NCI-H2171 (cell line): ENCODE data around the gene RMC1.
"Not testable (repeated sequence)": the region's sequence is repeated elsewhere in the genome, so short reads cannot be mapped to it uniquely, and the experiment has no call there.

ENCODE experiments used
- DNase-seq: peaks from one replicate; lab custom pipeline; 2025; lab: John Stamatoyannopoulos, UW

Gene RMC1

GRCh38 chr18:23498117-23498516 is 5.2 kb upstream of the RMC1 start:
- DNase-seq, result no peak

DNA sequence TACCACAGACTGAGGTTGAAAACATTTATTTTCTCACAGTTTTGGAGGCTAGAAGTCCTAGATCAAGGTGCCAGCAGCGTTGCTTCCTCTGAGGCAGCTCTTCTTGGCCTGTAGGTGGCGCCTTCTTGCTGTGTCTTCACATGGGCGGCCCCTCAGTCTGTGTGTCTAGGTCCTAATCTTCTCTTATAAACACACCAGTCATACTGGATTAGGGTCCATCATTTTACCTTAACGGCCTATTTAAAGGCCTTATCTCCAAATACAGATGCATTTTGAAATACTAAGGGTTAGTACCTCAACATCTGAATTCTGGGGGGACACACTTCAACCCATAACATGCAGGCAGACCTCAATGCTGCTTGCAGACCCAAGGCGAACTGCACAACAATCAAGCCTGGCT is 4.4 kb upstream of the RMC1 start:
- no peak for DNase-seq

- no peak for DNase-seq
These were observed 4.0 kb upstream of the RMC1 start for GRCh38 chr18:23499291-23499781.

GRCh38 chr18:23501626-23502025 is 1.7 kb upstream of the RMC1 start:
- no peak for DNase-seq

GRCh38 chr18:23502516-23503037 is 734 bp upstream of the RMC1 start:
- no peak for DNase-seq

DNA sequence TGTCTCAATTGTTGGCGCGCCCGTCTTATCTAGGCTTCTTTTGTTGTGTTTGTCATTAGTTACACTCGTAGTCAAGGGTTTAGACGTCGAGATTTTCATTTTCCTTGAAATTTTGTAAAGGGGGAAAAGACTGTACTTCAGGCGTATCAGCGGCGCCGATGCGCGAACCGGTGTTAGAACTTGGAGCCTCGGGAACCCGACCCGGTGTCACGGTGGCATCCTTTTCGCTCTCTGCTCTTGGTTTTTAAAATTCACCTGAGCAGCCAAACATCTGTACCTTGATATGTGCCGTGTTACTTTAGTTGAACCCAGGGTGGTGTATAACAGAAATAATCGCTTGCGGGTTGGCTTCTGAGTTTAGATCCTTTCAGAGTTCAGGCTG is 643 bp downstream of the RMC1 start:
- DNase-seq, result no peak

- no peak for DNase-seq
These were observed 1.4 kb downstream of the RMC1 start for GRCh38 chr18:23504720-23505119.

DNA sequence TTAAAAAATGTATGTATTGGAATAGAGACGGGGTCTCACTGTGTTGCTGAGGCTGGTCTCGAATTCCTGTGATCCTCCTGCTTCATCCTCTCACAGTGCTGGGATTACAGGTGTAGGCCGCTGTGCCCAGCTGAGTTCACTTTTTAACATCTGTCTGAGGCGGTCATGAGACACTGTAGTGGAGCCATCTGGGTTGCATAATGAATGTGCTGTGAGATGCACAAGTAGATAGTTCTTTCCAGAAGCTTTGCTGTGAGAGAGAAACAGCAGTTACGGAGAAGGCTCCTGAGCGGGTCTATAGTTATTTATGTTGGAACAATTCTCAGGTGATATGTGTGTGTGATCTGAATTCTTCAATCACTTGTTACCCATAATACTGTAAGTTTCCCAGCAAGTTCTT is 3.1 kb downstream of the RMC1 start:
- DNase-seq, result no peak

DNA sequence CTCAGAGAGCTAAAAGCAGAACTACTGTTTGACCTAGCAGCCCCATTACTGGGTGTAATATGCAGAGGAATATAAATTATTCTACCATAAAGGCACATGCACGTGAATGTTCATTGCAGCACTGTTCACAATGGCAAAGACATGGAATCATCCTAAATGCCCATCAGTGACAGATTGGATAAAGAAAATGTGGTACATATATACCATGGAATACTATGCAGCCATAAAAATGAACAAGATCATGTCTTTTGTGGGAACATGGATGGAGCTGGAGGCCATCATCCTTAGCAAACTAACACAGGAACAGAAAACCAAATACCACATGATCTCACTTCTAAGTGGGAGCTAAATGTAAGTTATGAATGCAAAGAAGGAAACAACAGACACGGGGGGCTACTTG is 7.6 kb downstream of the RMC1 start:
- DNase-seq, result not testable (repeated sequence)

DNA sequence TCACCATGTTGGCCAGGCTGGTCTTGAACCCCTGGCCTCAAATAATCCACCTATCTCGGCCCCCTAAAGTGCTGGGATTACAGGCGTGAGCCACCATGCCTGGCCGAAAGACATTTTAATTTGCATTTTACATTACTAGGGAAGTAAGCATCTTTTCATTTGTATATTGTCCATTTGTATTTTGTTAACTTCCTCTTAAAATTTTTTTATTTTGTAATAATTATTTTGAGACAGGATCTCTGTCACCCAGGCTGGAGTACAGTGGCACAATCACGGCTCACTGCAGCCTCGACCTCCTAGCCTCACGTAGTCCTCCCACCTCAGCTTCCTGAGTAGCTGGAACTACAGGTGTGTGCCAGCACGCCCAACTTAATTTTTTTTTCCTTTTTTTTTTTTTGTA is 8.9 kb downstream of the RMC1 start:
- not testable (repeated sequence) for DNase-seq

- DNase-seq, result no peak
These were observed 9.3 kb downstream of the RMC1 start for GRCh38 chr18:23512641-23513040.

GRCh38 chr18:23515911-23516546 is 12.7 kb downstream of the RMC1 start:
- DNase-seq, result peak; percentile 43

GRCh38 chr18:23519734-23520133 is 16.4 kb downstream of the RMC1 start:
- no peak for DNase-seq

DNA sequence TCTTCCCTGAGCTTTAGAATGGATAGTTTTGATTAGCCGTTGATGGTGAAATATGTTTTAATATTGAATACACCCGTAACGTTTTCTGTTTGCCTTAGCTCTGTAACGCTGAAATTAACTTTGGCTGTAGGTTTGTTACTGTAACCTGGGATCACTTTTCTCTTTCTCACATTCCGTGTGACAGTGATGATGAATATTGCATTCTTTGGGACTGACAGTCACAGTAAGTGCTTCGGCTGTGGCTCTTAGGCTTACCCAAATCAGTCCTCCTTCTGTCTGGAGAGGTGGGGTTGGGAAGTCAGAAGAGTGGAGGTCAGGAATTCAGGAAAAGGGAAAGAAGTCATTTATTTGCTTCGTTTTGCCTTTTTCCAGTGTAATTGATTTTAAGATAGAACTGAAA is 18.0 kb downstream of the RMC1 start:
- DNase-seq, result no peak

- DNase-seq, result no peak
These were observed 18.6 kb downstream of the RMC1 start for GRCh38 chr18:23521907-23522306.

- DNase-seq, result no peak
These were observed 20.3 kb downstream of the RMC1 start for GRCh38 chr18:23523429-23524212.

DNA sequence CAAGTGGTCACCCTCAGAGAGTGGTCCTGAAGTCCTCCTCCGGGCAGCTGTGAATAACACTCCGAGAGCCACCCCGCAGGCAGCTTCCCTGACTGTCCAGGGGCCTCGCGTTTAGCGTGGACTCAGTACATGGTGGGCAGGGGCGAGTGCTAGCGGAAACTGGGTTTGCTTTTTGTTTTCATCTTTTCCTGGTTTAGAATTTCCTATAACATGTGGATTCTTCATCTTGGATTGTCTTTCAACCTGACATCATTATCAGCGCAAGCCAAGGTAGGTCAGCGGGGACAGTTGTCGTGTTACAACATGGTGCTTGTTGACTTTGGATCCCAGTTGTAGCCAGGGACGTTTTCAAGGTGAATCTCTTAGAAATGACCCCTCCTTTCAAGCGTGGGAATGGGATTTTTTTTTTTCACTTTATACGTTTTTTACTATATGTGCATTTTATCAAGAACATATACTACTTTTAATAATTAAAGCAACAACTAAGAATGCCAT is 20.9 kb downstream of the RMC1 start:
- DNase-seq, result no peak

DNA sequence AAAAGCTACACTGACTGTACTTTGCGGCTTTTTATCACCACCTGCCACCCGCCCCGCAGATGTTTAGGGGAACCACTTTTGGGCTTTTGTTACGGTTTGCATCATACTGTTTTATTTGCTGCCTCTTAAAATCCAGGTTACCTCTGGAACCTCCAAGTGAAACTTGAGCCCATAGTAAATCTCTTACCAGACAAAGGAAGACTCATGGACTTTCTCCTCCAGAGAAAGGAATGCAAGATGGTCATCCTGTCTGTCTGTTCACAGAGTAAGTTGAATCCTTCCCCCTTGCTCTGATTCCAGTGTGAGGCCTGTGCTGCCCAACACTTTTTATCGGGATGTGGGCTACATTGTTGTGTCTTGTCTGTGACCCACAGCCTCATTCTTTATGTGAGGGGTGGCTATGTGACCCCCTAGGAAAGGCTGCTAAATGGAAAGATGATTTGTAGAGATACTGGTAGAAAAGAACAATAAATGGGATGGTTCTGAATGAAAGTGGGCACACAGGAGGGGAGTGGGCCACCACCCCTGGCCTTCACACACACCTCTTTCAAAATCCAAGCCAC is 23.3 kb downstream of the RMC1 start:
- DNase-seq, result no peak

GRCh38 chr18:23528580-23529472 is 25.5 kb downstream of the RMC1 start:
- DNase-seq, result no peak

DNA sequence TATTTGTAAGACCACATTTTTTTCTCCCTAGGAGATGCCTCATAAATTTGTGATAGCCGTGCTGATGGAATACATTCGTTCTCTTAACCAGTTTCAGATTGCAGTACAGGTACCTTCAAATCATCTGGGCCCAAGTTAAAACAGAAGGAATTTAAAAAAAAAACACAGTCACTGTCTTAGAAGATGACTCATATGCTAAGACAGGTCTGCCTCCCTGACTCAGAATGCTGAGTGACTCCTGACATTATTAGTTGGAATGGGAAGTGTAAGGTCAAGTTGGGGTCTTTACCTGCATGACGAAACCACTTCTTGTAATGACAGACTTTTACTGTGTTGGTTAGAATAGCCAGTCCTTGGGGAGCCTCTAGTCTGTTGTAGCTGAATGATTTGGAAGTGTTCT is 26.3 kb downstream of the RMC1 start:
- no peak for DNase-seq

- no peak for DNase-seq
These were observed 26.9 kb downstream of the RMC1 start for GRCh38 chr18:23530195-23530594.

GRCh38 chr18:23531912-23532311 is 28.6 kb downstream of the RMC1 start:
- no peak for DNase-seq
